HUES64 (cell line): ENCODE measurements around the gene ZBTB14.

Source experiments
- H3K27ac ChIP-seq: 2 replicates; pipeline ENCODE4 v1.7.0; 2013; ENCODE audit warnings: low read depth, low read length, inconsistent platforms
- H3K27me3 ChIP-seq: 2 replicates; pipeline ENCODE4 v1.6.1; 2013; ENCODE audit warnings: mild to moderate bottlenecking, low read length; ENCODE audit not compliant: insufficient read depth
- H3K36me3 ChIP-seq: 2 replicates; pipeline ENCODE4 v1.6.1; 2013; ENCODE audit warnings: mild to moderate bottlenecking, low read length; ENCODE audit not compliant: insufficient read depth
- H3K4me1 ChIP-seq: 2 replicates; pipeline ENCODE4 v1.6.1; 2013; ENCODE audit warnings: mild to moderate bottlenecking, low read length, moderate library complexity; ENCODE audit not compliant: insufficient read depth
- H3K4me3 ChIP-seq: 2 replicates; pipeline ENCODE4 v1.5.1; 2013; ENCODE audit warnings: mild to moderate bottlenecking, low read length, moderate library complexity
- H3K9ac ChIP-seq: 2 replicates; pipeline ENCODE4 v1.6.1; 2013; ENCODE audit warnings: mild to moderate bottlenecking, low read depth, low read length
- H3K9me3 ChIP-seq: 2 replicates; pipeline ENCODE4 v1.6.1; 2013; ENCODE audit warnings: low read depth, low read length; ENCODE audit not compliant: insufficient read depth
- WGBS: fragments of 150-250, 120-280 bp; methylation state at CpG from one replicate; pipeline ENCODE4 v1.1.7; 2013; ENCODE audit warnings: missing lambda C conversion rate; 5-methylcytosine and 5-hydroxymethylcytosine counted together

Gene ZBTB14

DNA sequence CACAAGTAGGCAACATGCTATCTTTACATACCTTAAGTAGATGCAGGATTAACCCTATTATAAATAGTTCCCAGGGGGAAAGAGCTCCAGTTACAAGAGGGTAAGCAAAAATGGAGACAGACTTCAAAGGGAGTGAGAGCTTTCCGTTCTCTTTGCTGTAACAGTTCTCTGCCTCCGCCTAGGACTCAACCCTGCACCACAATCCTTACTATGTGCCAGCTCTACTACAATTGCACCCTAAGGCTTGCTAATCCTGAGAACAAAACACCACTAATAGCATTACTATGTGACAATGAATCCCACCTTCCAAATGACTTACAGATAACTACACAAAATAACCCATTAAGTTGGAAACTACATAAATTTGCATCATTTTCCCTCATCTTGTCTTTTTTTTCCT, 7.7 kb downstream of the ZBTB14 start:
- Histone ChIP-seq H3K4me3 (no peak overlapping the region), H3K9me3 (no peaks in the 10 kb centered on the region), H3K27ac (no peak overlapping the region), H3K27me3 (no peaks in the 10 kb centered on the region; the same call in 1 of the 2 replicates), H3K4me1 (peaks cover 18% of the 10 kb centered on the region), H3K9ac (no peak overlapping the region), H3K36me3 (peaks cover 35% of the 10 kb centered on the region)
- 44% methylated on average over 2 of the region's 2 CpGs for WGBS

GRCh38 chr18:5286525-5286924, 9.0 kb downstream of the ZBTB14 start:
- Histone ChIP-seq H3K9ac (no peak overlapping the region), H3K4me1 (peaks cover 18% of the 10 kb centered on the region), H3K36me3 (peaks cover 22% of the 10 kb centered on the region), H3K9me3 (no peaks in the 10 kb centered on the region), H3K4me3 (no peak overlapping the region), H3K27me3 (no peaks in the 10 kb centered on the region; the same call in 1 of the 2 replicates), H3K27ac (no peak overlapping the region)

- H3K36me3 ChIP-seq: peaks cover 10% of the 10 kb centered on the region
- H3K4me1 ChIP-seq: peaks cover 18% of the 10 kb centered on the region
- no peaks in the 10 kb centered on the region; the same call in 1 of the 2 replicates for H3K9me3 ChIP-seq
- no peak overlapping the region for H3K9ac ChIP-seq
- H3K4me3 ChIP-seq: no peak overlapping the region
- H3K27ac ChIP-seq: no peak overlapping the region
- H3K27me3 ChIP-seq: no peaks in the 10 kb centered on the region; the same call in 1 of the 2 replicates
- WGBS: 92% methylated on average over 2 of the region's 2 CpGs
Measured at GRCh38 chr18:5285326-5285725, 10.2 kb downstream of the ZBTB14 start.

- no peak overlapping the region for H3K27ac ChIP-seq
- 82% methylated on average over 5 of the region's 7 CpGs for WGBS
Measured at GRCh38 chr18:5284808-5285207, 10.7 kb downstream of the ZBTB14 start.

GRCh38 chr18:5282770-5283169, 12.8 kb downstream of the ZBTB14 start:
- Histone ChIP-seq H3K4me3 (no peak overlapping the region), H3K27me3 (peaks cover 3% of the 10 kb centered on the region; the same call in 1 of the 2 replicates), H3K4me1 (peaks cover 4% of the 10 kb centered on the region), H3K9me3 (peaks cover 6% of the 10 kb centered on the region; the same call in 1 of the 2 replicates), H3K9ac (no peak overlapping the region), H3K36me3 (no peaks in the 10 kb centered on the region), H3K27ac (no peak overlapping the region)
- 91% methylated on average over 1 of the region's 1 CpG for WGBS

More at GRCh38 chr18:5284808-5285207, 10.7 kb downstream of the ZBTB14 start:
- Histone ChIP-seq H3K4me1 (peaks cover 18% of the 10 kb centered on the region), H3K4me3 (no peak overlapping the region), H3K9ac (no peak overlapping the region), H3K9me3 (peaks cover 2% of the 10 kb centered on the region; the same call in 1 of the 2 replicates), H3K36me3 (peaks cover 5% of the 10 kb centered on the region; the same call in 1 of the 2 replicates), H3K27me3 (no peaks in the 10 kb centered on the region; the same call in 1 of the 2 replicates)

- H3K27me3 ChIP-seq: peaks cover 13% of the 10 kb centered on the region; the same call in 1 of the 2 replicates
- H3K4me3 ChIP-seq: no peak overlapping the region
- no peak overlapping the region for H3K9ac ChIP-seq
- no peak overlapping the region for H3K27ac ChIP-seq
- peaks cover 12% of the 10 kb centered on the region for H3K4me1 ChIP-seq
- WGBS: 32% methylated on average over 3 of the region's 3 CpGs
- H3K9me3 ChIP-seq: peaks cover 6% of the 10 kb centered on the region
- H3K36me3 ChIP-seq: no peaks in the 10 kb centered on the region
Measured at GRCh38 chr18:5276947-5277346, 18.6 kb downstream of the ZBTB14 start.

DNA sequence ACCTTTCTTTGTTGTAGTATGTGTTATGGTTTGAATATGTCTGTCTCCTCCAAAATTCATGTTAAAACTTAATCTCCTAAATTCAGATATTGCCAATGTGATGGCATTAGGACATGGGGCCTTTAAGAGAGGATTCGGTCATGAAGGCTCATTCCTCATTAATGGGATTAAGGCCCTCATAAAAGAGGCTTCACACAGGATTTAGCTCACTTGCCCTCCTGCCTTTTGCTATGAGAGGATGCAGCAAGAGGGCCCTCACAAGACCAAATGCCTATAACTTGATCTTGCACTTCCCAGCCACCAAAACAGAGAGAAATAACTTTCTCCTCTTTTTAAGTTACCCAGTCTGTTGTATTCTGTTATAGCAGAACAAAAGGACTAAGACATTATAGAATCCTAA, 19.7 kb downstream of the ZBTB14 start:
- H3K4me1 ChIP-seq: peaks cover 12% of the 10 kb centered on the region
- no peak overlapping the region for H3K9ac ChIP-seq
- H3K9me3 ChIP-seq: peaks cover 6% of the 10 kb centered on the region
- H3K36me3 ChIP-seq: no peaks in the 10 kb centered on the region
- 65% methylated on average over 1 of the region's 1 CpG for WGBS
- H3K27ac ChIP-seq: no peak overlapping the region
- H3K27me3 ChIP-seq: peaks cover 13% of the 10 kb centered on the region; the same call in 1 of the 2 replicates
- H3K4me3 ChIP-seq: no peak overlapping the region

DNA sequence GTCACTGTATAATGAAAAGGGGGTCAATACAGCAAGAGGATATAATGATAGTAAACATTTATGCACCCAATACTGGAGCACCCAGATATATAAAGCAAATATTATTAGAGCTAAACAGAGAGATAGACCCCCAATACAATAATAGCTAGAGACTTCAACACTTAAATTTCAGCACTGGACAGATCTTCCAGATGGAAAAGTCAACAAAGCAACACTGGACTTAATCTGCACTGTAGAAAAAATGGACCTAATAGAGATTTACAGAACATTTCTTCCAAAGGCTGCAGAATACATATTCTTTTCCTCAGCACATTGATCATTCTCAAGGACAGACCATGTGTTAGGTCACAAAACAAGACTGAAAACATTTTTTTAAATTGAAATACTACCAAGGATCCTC, 26.7 kb downstream of the ZBTB14 start:
- no peak overlapping the region for H3K27ac ChIP-seq
- H3K27me3 ChIP-seq: no peaks in the 10 kb centered on the region
- peaks cover 6% of the 10 kb centered on the region; the same call in 1 of the 2 replicates for H3K9me3 ChIP-seq
- H3K9ac ChIP-seq: no peak overlapping the region
- H3K4me1 ChIP-seq: no peaks in the 10 kb centered on the region
- no peaks in the 10 kb centered on the region for H3K36me3 ChIP-seq
- no peak overlapping the region for H3K4me3 ChIP-seq

GRCh38 chr18:5266721-5267120, 28.8 kb downstream of the ZBTB14 start:
- Histone ChIP-seq H3K4me3 (no peak overlapping the region), H3K27me3 (no peaks in the 10 kb centered on the region), H3K4me1 (no peaks in the 10 kb centered on the region), H3K36me3 (no peaks in the 10 kb centered on the region), H3K27ac (no peak overlapping the region), H3K9ac (no peak overlapping the region), H3K9me3 (0 out of 2 replicates have a peak, but pooled peaks cover 6% of the 10 kb centered on the region)
- WGBS: 78% methylated on average over 3 of the region's 3 CpGs

GRCh38 chr18:5253910-5254309, 41.6 kb downstream of the ZBTB14 start:
- WGBS: 88% methylated on average over 1 of the region's 2 CpGs
- Histone ChIP-seq H3K36me3 (no peaks in the 10 kb centered on the region), H3K27ac (no peak overlapping the region), H3K4me1 (no peaks in the 10 kb centered on the region), H3K9me3 (no peaks in the 10 kb centered on the region), H3K4me3 (no peak overlapping the region), H3K9ac (no peak overlapping the region), H3K27me3 (no peaks in the 10 kb centered on the region)

- Histone ChIP-seq H3K27ac (no peak overlapping the region), H3K9ac (no peak overlapping the region)
- 95% methylated on average over 6 of the region's 6 CpGs for WGBS
Measured at GRCh38 chr18:5251117-5251516, 44.4 kb downstream of the ZBTB14 start.

DNA sequence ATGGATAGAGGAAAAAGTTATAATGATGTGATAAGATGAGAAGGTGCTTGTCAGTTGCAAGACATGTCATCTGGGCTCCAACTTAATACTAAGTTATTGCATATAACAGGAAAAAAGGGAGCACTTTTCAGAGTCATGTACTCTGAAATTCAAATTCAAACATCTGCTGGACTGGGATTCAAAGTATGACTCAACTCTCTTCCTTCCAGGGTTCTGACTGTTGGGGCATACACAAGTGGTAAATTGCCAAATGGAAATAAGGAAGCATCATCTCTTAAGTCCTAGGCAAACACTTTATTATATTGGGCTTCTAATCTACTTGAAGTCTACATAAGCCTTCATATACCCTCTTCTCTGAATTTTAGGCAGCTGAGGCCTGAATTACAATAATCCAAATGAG, 44.9 kb downstream of the ZBTB14 start:
- no peak overlapping the region for H3K27ac ChIP-seq
- no peak overlapping the region for H3K9ac ChIP-seq
- no peaks in the 10 kb centered on the region for H3K27me3 ChIP-seq
- H3K4me3 ChIP-seq: no peak overlapping the region
- H3K4me1 ChIP-seq: no peaks in the 10 kb centered on the region
- H3K36me3 ChIP-seq: no peaks in the 10 kb centered on the region
- H3K9me3 ChIP-seq: no peaks in the 10 kb centered on the region

More at GRCh38 chr18:5251117-5251516, 44.4 kb downstream of the ZBTB14 start:
- no peaks in the 10 kb centered on the region for H3K4me1 ChIP-seq
- no peaks in the 10 kb centered on the region for H3K27me3 ChIP-seq
- H3K9me3 ChIP-seq: no peaks in the 10 kb centered on the region
- H3K4me3 ChIP-seq: no peak overlapping the region
- H3K36me3 ChIP-seq: no peaks in the 10 kb centered on the region
